Activated CD4-positive, alpha-beta T cell treated with anti-CD3 and anti-CD28 coated beads for 1 hour (primary cell): ENCODE results near the gene FYN.

Experiments
- DNase-seq: peaks from one replicate; pipeline ENCODE4 v3.0.0-alpha.2; 2020

The FYN gene

GRCh38 chr6:111673937-111674336 is 199.3 kb downstream of the FYN start:
- no peak for DNase-seq

GRCh38 chr6:111673532-111673931 is 199.7 kb downstream of the FYN start:
- DNase-seq = no peak

GRCh38 chr6:111672761-111673450 is 200.3 kb downstream of the FYN start:
- DNase-seq = no peak

DNA sequence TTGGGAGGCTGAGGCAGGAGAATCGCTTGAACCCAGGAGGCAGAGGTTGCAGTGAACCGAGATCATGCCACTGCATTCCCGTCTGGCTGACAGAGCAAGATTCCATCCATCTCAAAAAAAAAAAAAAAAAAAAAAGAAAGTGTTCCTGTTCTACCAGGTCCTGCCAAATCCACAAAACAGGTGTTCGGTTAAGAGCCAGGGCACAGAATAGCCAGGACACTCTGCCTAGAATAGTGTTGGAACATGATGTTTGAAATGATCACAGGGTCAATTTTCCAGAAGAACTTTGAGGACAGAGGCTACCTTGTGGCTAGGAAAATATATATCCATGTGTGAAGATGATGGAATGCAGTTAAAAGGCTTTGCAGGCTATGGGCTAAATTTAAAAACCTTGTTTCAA is 203.9 kb downstream of the FYN start:
- DNase-seq = no peak

DNA sequence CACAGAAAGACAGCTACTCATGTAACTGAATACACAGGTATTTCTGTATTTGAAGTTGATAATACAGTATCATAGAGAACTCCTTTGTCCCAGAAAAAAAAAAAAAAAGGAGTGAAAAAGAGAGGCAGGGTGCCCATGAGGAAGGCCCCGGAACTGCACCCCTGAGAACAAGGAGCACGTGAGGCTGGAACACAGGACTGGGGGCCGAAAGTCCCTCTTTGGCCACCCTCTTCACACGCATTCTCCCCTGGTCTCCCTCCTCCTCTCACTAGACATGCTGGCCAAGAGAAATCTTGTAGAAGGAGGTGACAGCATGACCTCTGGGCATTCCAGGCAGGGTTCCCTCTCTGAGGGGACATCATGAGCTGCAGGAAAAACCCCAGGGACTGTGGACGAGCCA is 204.8 kb downstream of the FYN start:
- no peak for DNase-seq

- no peak for DNase-seq
Observed at GRCh38 chr6:111667931-111668330, 205.3 kb downstream of the FYN start.

- no peak for DNase-seq
Observed at GRCh38 chr6:111666847-111667246, 206.4 kb downstream of the FYN start.

DNA sequence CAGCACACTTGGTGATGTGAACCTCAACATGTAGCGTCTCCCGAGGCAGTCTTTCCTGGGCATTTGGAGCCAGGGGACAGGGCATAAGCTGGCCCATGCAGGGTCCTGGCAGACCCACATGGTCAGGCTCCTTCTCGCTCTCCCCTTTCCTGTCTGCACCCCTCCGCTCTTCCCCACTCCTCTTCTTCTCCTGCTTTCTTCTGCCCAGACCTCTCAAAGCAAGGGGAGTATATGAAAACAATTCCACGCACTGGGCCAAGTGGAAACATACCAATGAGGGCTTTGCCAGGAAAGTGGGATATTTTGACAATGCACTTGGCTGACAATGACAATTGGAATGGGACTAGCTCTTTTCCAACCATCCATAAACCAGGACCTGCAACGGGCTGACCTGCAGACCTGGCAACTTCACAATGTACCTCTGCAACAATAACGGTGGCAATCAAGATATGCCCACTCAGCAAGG is 208.7 kb downstream of the FYN start:
- DNase-seq = no peak

DNA sequence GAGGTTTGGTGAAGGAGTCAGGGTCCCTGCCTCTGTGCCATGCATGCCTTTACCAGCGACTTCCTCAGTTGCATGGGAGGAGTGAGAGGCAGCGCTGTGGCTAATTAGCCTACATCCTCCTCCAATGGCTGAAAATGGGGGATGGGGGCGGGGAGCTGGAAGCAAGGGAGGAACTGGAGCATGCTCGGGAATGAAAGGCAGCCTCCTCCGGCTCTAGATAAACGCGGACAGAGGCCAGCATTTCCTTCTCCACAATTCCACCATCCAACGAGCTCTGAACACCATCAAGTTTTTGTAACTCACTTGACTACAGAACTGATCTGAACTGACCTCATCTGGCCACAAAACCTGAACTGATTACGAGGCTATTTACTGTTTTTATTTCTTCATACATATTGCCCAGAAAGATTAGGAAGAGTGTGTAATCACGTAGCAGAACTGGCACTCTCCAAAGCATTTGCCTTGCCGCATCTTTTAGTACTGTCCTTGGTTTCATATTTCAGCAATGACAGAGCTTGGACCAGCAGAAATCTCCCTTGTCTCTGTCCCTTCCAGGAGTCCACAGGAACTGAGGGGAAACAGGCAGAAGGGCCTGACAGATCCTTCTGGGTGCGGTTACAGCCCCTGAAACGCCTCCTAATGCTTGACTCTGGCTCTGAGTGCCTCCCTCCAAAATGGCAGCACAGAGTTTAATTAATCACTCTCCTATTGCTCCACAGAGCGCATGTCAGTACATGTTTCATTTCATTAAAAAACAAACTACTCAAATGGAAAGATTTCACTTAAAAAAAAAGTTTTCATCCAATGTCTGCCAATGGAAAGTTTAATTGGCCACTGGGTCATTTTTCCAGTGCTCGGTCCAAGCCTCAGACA is 209.3 kb downstream of the FYN start:
- DNase-seq = no peak

- DNase-seq = no peak
Observed at GRCh38 chr6:111662794-111663593, 210.3 kb downstream of the FYN start.

- DNase-seq = no peak
Observed at GRCh38 chr6:111662072-111662793, 211.0 kb downstream of the FYN start.

GRCh38 chr6:111661541-111662061 is 211.7 kb downstream of the FYN start:
- DNase-seq = no peak

DNA sequence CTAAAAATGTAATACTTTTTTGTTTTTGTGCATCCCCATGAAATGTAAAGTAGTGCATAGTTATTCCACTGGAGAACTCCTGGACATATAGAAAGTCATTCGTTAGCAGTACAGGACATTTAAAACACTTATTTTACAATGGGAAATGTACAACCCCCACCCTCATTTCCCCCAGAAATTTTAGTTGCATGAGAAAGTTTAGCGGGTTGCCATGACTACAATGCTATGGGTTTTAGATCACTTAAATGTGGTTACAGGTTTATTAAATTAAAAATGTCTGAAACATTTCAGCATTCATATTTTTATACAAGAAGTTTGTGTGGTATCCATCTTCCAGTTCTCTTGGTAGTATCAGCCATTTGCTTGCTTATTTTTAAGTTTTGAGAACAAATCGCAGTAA is 212.7 kb downstream of the FYN start:
- no peak for DNase-seq

DNA sequence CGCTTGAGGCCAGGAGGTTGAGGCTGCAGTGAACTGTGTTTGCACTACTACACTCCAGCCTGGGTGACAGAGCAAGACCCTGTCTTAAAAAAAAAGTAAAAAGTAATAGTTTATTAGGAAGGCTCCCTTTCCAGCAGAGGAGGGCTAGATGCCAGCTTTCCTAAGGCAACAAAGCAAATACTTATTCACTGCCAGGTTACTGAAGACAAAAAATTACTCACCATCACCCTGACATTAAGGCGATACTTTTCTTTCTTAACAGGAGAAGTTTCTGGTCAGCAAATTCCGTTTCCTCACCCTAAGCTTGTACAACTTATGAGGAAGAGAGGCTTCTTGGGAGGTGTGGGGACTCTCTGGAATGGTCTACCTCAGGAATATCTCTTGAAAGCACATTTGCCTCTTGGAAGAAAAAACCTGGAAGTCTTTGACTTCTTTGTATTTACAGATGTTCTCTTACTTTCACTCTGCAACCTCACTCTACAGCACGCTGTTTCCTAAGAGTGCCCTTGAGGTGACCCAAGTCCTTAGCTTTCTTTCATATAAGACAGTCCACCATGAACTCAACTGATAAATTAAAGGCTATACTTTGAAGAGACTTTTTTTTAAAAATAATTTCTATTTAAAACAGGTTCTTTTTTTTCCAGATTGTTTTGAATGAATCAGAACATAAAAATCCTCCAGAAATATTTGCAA is 214.6 kb downstream of the FYN start:
- DNase-seq = no peak

DNA sequence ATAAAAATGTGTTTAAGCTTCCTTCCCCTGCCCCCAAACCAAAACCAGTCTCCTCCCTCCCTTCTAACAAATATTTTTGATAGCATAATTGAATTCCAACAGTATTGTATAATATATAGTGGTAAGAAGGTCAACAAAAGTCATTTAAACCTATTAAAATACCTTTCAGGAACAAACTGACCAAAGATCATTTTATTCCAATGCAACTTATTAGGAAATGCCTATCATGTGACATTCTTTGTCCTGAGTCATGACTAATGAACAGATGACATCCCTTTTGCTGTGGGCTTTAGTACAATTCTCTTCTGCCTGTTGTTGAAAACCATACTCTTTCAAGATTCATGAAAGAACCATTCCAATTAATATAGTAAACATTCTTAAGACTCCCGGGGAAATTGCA is 216.1 kb downstream of the FYN start:
- no peak for DNase-seq

DNA sequence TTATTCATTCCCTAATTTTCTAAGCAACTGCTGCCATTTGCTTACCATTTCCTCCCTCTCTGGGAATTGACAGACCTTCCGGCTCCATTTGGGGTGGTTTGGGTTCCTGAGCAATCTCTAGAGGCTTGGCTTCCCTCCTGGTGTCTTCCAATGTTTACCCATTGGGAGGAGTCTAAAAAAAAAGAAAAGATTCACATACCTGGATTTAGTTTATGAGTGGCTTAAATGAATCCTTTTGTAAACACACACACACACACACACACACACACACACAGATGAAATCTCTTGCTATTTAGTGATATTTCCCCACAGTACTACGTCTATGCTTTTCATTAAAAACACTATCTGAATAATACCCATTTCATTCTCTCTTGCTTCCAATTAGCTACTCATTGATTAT is 219.3 kb downstream of the FYN start:
- DNase-seq = no peak

DNA sequence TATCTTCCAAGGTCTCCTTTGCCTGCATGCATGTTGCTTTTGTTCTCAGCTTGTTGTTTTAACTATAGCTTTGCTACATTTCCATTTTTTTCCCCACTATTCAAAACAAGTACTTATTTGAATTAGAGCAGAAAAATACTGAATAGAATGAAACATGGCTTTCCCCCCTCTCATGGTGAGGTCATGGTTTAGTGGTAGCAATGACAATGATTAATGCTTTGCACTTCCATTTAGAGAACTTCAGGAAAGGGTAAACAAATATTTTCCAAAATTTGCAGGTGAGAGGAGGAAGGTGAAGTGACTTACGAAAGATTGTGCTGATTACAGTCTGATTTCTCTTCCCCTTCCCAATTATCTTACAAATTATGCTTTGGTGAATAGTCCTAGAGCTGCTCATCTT is 219.8 kb downstream of the FYN start:
- DNase-seq = no peak

GRCh38 chr6:111652156-111652555 is 221.1 kb downstream of the FYN start:
- no peak for DNase-seq

GRCh38 chr6:111651185-111652034 is 221.8 kb downstream of the FYN start:
- no peak for DNase-seq

- no peak for DNase-seq
Observed at GRCh38 chr6:111650049-111650448, 223.2 kb downstream of the FYN start.

- no peak for DNase-seq
Observed at GRCh38 chr6:111648100-111648499, 225.2 kb downstream of the FYN start.
